Esophagus (tissue), 2 donors: ENCODE data around the gene PARL. TPM values are rescaled to one million over a fixed set of nuclear protein-coding genes. Genes with fewer than 3 reads are reported as not detected.

Experiments used
- H3K27ac ChIP-seq, 2 donors: one replicate each; pipeline ENCODE4 v1.5.1; 2013; ENCODE audit warnings: low read depth in 2 of 2, mild to moderate bottlenecking in 2 of 2, inconsistent platforms in 1 of 2, low read length in 1 of 2, moderate library complexity in 1 of 2
- H3K27me3 ChIP-seq, 2 donors: one replicate each; pipeline ENCODE4 v1.6.1; 2013; ENCODE audit warnings: low read length in 2 of 2, control low read depth in 1 of 2, mild to moderate bottlenecking in 1 of 2; ENCODE audit not compliant: insufficient read depth in 2 of 2, control insufficient read depth in 1 of 2
- H3K36me3 ChIP-seq, 2 donors: one replicate each; pipeline ENCODE4 v1.6.1; 2013; ENCODE audit warnings: low read length in 1 of 2; ENCODE audit not compliant: control insufficient read depth in 2 of 2, insufficient read depth in 2 of 2
- H3K4me1 ChIP-seq, 2 donors: one replicate each; pipeline ENCODE4 v1.6.1; 2013; ENCODE audit warnings: low read length in 1 of 2; ENCODE audit not compliant: control insufficient read depth in 2 of 2, insufficient read depth in 2 of 2
- H3K4me3 ChIP-seq, 2 donors: one replicate each; pipeline ENCODE4 v1.5.1; 2013; ENCODE audit warnings: low read length in 2 of 2, mild to moderate bottlenecking in 2 of 2, low read depth in 1 of 2, moderate library complexity in 1 of 2
- H3K9me3 ChIP-seq, 2 donors: one replicate each; pipeline ENCODE4 v1.6.1; 2013; ENCODE audit warnings: mild to moderate bottlenecking in 2 of 2, low read depth in 1 of 2, low read length in 1 of 2, moderate library complexity in 1 of 2; ENCODE audit not compliant: control insufficient read depth in 2 of 2, insufficient read depth in 1 of 2
- WGBS, 2 donors: extraction: QIAGEN DNeasy Blood & Tissue Kit; methylation state at CpG; one replicate each; pipeline ENCODE4 v1.1.7; 2013; 5-methylcytosine and 5-hydroxymethylcytosine counted together
- polyA plus RNA-seq, 2 donors: library from polyadenylated mRNA; stranded (reverse); fragments of 200-250 nt; gene quantifications; one replicate each; pipeline ENCODE4 v1.2.3, GENCODE V29; 2013
- donor health status: healthy with polysubstance abuse.
- donor health status: Bipolar disorder and iron deficiency.

Gene PARL
- 10 to 100 TPM; 45.8 to 59.6 TPM for polyA plus RNA-seq

- no peaks in the 10 kb centered on the region for H3K36me3 ChIP-seq
- no peaks in the 10 kb centered on the region for H3K4me1 ChIP-seq
- H3K27me3 ChIP-seq: no peaks in the 10 kb centered on the region
- 1% methylated on average over 43 to 63 of the region's 63 CpGs for WGBS, 2 donors
- H3K27ac ChIP-seq: peak within 1 kb of the TSS; percentile 43 to 92
- peak within 1 kb of the TSS; percentile 88 to 98 for H3K4me3 ChIP-seq
- H3K9me3 ChIP-seq: no peaks in the 10 kb centered on the region
These were observed at the start of gene PARL for GRCh38 chr3:183884427-183885296. PARL (minus strand) TSS chr3:183884880; CDS start chr3:183884846, 34 bp downstream.

- peaks cover 0 to 2% of the 10 kb centered on the region in 2 donors for H3K4me1 ChIP-seq
- no peak overlapping the region for H3K27ac ChIP-seq
- H3K27me3 ChIP-seq: no peaks in the 10 kb centered on the region
- H3K4me3 ChIP-seq: no peak overlapping the region
- H3K9me3 ChIP-seq: peaks cover 0 to 3% of the 10 kb centered on the region in 2 donors
- WGBS, 2 donors: 90 to 95% methylated on average over 3 of the region's 3 CpGs
- H3K36me3 ChIP-seq: peaks cover 4 to 20% of the 10 kb centered on the region in 2 donors
These were observed 48.5 kb upstream of the PARL start for GRCh38 chr3:183933160-183933559.

GRCh38 chr3:183931881-183932280 lies 47.2 kb upstream of the PARL start:
- 68 to 86% methylated on average over 2 of the region's 2 CpGs for WGBS, 2 donors
- Histone ChIP-seq H3K4me1 (no peaks in the 10 kb centered on the region), H3K27ac (no peak overlapping the region), H3K4me3 (no peak overlapping the region), H3K9me3 (peaks cover 0 to 3% of the 10 kb centered on the region in 2 donors), H3K27me3 (no peaks in the 10 kb centered on the region), H3K36me3 (peaks cover 6 to 18% of the 10 kb centered on the region in 2 donors)

- Histone ChIP-seq H3K27ac (no peak overlapping the region), H3K27me3 (no peaks in the 10 kb centered on the region), H3K4me3 (no peak overlapping the region), H3K4me1 (peaks cover 0 to 3% of the 10 kb centered on the region in 2 donors), H3K9me3 (peaks cover 0 to 3% of the 10 kb centered on the region in 2 donors), H3K36me3 (peaks cover 6 to 21% of the 10 kb centered on the region in 2 donors)
- 85 to 93% methylated on average over 10 of the region's 10 CpGs for WGBS, 2 donors
These were observed 45.4 kb upstream of the PARL start for GRCh38 chr3:183930086-183930485.

- peaks cover 9 to 25% of the 10 kb centered on the region in 2 donors for H3K36me3 ChIP-seq
These were observed 42.4 kb upstream of the PARL start for GRCh38 chr3:183927059-183927458.

GRCh38 chr3:183924956-183925355 lies 40.3 kb upstream of the PARL start:
- 55 to 77% methylated on average over 7 of the region's 7 CpGs for WGBS, 2 donors
- H3K4me1 ChIP-seq: peaks cover 0 to 6% of the 10 kb centered on the region in 2 donors

More at GRCh38 chr3:183927059-183927458, 42.4 kb upstream of the PARL start:
- WGBS, 2 donors: 94 to 95% methylated on average over 3 of the region's 3 CpGs
- no peaks in the 10 kb centered on the region for H3K9me3 ChIP-seq
- peaks cover 0 to 6% of the 10 kb centered on the region in 2 donors for H3K4me1 ChIP-seq
- H3K27me3 ChIP-seq: no peaks in the 10 kb centered on the region
- no peak overlapping the region for H3K27ac ChIP-seq
- no peak overlapping the region for H3K4me3 ChIP-seq

GRCh38 chr3:183924543-183924942 lies 39.9 kb upstream of the PARL start:
- WGBS, 2 donors: 70 to 80% methylated on average over 3 of the region's 3 CpGs
- peaks cover 19 to 36% of the 10 kb centered on the region in 2 donors for H3K36me3 ChIP-seq
- H3K27me3 ChIP-seq: no peaks in the 10 kb centered on the region
- peaks cover 0 to 3% of the 10 kb centered on the region in 2 donors for H3K9me3 ChIP-seq
- peak overlapping the region; percentile 84 to 94 for H3K27ac ChIP-seq
- H3K4me3 ChIP-seq: no peak overlapping the region
- H3K4me1 ChIP-seq: peaks cover 0 to 6% of the 10 kb centered on the region in 2 donors

More at GRCh38 chr3:183924956-183925355, 40.3 kb upstream of the PARL start:
- Histone ChIP-seq H3K27me3 (no peaks in the 10 kb centered on the region), H3K9me3 (no peaks in the 10 kb centered on the region), H3K36me3 (peaks cover 15 to 34% of the 10 kb centered on the region in 2 donors), H3K27ac (peak overlapping the region; percentile 84 to 94), H3K4me3 (no peak overlapping the region)

GRCh38 chr3:183922421-183922820 lies 37.7 kb upstream of the PARL start:
- no peaks in the 10 kb centered on the region for H3K27me3 ChIP-seq
- no peak overlapping the region for H3K4me3 ChIP-seq
- H3K4me1 ChIP-seq: peaks cover 0 to 6% of the 10 kb centered on the region in 2 donors
- WGBS, 2 donors: 95 to 98% methylated on average over 4 of the region's 4 CpGs
- no peak overlapping the region for H3K27ac ChIP-seq
- H3K36me3 ChIP-seq: peaks cover 18 to 29% of the 10 kb centered on the region in 2 donors
- peaks cover 0 to 3% of the 10 kb centered on the region in 2 donors for H3K9me3 ChIP-seq

GRCh38 chr3:183921096-183921495 lies 36.4 kb upstream of the PARL start:
- peaks cover 0 to 3% of the 10 kb centered on the region in 2 donors for H3K9me3 ChIP-seq
- H3K4me1 ChIP-seq: peaks cover 0 to 6% of the 10 kb centered on the region in 2 donors
- H3K4me3 ChIP-seq: no peak overlapping the region
- H3K27me3 ChIP-seq: no peaks in the 10 kb centered on the region
- peaks cover 13 to 26% of the 10 kb centered on the region in 2 donors for H3K36me3 ChIP-seq
- 94 to 95% methylated on average over 15 of the region's 15 CpGs for WGBS, 2 donors
- H3K27ac ChIP-seq: no peak overlapping the region
